GM18520 (cell line): ENCODE results near the gene KIF5B.
"Not testable (repeated sequence)": the region's sequence is repeated elsewhere in the genome, so short reads cannot be mapped to it uniquely, and the experiment has no call there.

Experiments used
- ATAC-seq: cut with Tn5 transposase; IDR thresholded peaks from one replicate; pipeline ENCODE4 v1.9.1; 2021; ENCODE audit not compliant: unreplicated experiment

The KIF5B gene

GRCh38 chr10:32056136-32057035 is at the start of gene KIF5B:
Gene KIF5B, minus strand, starts transcription at chr10:32056425. Its CDS starts 452 bp downstream, at chr10:32055973.
- peak; percentile 71 for ATAC-seq

DNA sequence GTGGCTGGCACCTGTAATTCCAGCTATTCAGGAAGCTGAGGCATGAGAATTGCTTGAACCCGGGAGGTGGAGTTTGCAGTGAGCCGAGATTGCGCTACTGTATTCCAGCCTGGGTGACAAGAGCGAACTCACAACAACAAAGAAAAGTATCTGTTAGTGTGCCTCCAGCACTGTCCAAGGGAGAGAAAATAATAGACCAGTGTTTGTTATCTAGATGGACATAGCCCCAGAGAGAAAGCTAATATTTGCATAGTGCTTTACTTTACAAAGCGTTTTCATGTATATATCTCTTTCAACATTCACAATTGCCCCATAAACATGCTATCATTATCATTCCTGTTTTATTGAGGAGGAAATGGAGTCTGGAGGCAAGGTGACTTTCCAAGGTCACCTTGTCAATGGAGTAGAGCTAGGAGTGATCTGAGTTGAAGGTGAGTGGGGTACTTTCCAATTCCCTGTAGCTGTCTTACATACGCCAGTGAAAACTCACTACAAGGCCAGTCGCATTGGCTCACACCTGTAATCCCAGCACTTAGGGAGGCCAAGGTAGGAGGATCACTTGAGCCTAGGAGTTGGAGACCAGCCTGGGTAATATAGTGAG is 49.7 kb upstream of the KIF5B start:
- no peak for ATAC-seq

DNA sequence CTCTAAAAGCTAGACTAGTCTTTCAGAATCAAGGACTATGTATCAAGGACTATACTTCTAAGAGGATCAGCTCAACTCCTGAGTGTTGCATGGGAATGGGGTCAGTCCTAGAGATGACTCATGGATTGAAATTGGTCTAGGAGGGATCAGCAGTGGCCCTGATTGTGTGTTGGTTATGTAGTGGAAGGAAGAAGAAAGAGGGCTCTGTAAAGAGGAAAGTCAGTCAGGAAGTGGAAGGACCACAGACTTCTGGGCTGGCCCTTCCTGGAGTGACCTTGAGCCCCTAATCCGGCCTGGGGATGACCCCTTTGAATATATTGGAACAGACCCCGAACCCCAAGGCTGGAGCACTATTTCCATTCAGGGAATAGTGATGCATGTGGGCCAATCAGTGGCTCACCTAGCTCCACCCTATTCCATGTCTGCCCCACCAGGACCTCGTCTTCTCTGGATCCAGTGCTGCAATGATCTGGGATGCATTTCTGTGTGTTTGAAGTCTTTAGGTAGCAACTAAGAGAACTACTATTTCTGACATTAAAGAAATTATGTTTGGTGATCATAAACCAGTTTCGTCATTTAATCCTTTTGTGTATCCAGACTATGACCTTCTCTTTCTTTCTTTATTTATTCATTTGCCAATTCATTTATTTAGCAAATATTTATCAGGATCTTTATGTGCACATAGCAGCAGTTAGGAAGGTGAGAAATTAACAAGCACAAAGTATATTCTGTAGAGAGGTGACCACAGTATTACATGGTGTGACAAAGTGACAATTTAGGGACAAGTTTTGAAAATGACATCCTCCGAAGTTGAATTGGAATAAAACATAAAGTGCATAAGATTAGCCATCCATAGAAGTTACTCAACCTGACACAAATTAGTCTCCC is 48.6 kb upstream of the KIF5B start:
- no peak for ATAC-seq

DNA sequence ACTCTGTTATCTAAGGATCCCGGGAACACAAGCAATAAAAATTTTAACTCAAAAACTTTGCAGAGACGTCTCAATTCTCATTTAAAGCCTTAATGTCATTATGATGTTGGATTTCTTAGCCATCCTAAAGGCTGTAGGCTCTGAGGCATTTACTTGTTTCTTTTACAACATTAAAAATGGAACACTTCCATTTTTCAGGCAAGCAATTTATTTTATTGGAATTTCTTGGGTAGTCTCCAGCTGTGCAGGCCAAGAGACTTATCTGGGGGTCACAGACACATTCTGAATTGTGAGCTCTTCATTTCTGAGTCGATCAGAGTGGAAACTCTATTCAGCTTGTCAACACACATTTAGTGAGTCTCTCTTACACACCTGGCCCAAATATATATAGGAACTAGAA is 48.0 kb upstream of the KIF5B start:
- no peak for ATAC-seq

DNA sequence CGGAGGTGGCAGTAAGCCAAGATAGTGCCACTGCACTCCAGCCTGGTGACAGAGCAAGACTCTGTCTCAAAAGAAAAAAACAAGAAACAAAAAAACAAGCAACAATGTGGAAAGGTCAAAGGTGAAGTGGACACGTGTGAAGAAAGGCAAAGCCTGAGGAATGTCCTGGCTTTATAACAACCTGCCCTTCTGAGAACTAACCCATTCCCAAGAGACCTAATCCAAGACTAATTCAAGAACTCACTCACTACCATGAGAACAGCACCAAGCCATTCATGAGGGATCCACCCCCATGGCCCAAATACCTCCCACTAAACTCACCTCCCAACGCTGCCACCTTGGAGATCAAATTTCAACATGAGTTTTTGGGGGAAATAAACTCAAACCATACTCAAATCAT is 47.5 kb upstream of the KIF5B start:
- no peak for ATAC-seq

DNA sequence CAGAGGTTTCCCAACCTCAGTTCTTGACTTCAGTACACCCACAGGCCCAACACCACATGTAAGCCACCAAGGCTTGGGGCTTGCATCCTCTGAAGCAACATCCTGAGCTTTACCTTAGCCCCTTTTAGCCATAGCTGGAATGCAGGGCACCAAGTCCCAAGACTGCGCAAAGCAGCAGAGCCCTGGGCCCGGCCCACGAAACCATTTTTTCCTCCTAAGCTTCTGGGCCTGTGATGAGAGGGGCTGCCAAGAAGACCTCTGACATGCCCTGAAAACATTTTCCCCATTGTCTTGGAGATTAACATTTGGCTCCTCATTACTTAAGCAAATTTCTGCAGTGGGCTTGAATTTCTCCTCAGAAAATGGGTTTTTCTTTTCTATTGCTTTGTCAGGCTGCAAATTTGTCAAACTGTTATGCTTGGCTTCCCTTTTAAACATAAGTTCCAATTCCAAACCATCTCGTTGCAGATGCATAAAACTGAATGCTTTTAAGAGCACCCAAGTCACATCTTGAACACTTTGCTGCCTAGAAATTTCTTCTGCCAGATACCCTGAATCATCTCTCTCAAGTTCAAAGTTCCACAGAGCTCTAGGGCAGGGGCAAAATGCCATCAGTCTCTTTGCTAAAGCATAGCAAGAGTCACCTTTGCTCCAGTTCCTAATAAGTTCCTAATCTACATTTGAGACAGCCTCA is 42.5 kb upstream of the KIF5B start:
- not testable (repeated sequence) for ATAC-seq

DNA sequence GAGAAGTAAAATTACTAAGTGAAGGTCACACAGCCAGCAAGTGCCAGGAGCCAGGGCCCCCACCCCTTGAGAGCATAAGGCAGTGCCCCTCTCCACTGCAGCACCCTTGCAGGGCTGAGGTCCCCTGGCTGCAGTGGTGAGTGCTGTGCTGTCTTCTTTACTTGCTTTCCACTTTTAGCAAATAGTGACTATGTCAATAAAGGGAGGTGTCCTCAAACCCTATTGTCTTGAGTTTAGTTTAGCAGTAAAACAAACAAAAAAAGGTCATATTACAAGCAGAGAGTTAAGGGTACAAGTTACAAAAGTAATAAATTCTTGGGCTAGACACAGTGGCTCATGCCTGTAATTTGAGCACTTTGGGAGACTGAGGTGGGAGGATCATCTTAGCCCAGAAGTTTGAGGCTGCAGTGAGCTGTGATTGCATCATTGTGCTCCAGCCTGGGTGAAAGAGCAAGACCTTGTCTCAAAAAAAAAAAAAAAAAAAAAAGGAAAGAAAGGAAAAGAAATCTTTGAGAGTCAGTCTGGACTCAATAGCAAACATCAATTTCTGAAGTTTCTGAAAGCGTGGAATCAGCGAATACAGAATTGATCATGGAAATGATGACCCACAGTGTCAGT is 39.0 kb upstream of the KIF5B start:
- ATAC-seq: no peak

GRCh38 chr10:32093650-32094049 is 37.4 kb upstream of the KIF5B start:
- no peak for ATAC-seq

DNA sequence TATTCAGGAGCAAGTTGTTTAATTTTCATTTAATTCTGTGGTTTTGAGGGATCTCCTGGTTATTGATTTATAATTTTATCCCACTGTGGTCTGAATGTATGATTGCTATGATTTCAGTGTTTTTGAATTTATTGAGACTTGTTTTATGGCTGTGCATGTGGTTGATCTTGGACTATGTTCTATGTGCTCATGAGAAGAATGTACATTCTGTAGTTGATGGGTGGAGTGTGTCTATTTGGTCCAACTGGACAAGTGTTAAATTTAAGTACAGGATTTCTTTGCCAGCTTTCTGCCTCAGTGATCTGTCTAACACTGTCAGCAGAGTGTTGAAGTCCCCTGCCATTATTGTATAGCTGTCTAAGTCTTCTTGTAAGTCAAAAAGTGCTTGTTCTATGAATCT is 34.8 kb upstream of the KIF5B start:
- ATAC-seq: no peak

GRCh38 chr10:32084185-32084851 is 28.1 kb upstream of the KIF5B start:
- ATAC-seq: no peak

DNA sequence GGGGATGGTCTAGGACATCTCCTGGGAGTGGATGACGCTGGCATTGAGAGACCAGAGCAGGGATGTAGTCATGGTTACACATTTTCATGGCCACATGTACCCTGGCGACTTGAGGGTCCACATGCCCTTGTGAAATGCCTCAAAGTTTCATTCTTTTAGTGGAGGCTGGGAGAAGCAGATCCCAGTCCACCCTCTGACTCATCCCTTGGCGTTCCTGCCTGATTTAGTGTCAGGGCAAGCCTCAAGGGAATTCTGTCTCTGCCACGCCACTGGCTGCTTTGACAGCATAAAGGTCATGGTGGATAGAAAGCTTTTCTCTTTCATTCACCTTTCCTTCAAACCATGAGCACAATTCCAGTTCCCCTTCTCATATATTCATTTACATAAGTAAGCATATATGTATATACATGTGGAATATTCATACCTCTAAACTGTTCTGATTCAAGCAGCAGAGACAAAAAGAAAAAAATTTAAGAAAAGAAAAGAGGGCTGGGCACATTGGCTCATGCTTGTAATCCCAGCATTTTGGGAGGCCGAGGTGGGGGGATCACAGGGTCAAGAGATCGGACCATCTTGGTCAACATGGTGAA is 21.8 kb upstream of the KIF5B start:
- ATAC-seq: no peak

GRCh38 chr10:32073659-32074058 is 17.4 kb upstream of the KIF5B start:
- ATAC-seq: no peak

- ATAC-seq: no peak
These were observed 16.9 kb upstream of the KIF5B start for GRCh38 chr10:32073128-32073527.

GRCh38 chr10:32072025-32072800 is 16.0 kb upstream of the KIF5B start:
- ATAC-seq: no peak

GRCh38 chr10:32070645-32071044 is 14.4 kb upstream of the KIF5B start:
- no peak for ATAC-seq

GRCh38 chr10:32068569-32068968 is 12.3 kb upstream of the KIF5B start:
- no peak for ATAC-seq

DNA sequence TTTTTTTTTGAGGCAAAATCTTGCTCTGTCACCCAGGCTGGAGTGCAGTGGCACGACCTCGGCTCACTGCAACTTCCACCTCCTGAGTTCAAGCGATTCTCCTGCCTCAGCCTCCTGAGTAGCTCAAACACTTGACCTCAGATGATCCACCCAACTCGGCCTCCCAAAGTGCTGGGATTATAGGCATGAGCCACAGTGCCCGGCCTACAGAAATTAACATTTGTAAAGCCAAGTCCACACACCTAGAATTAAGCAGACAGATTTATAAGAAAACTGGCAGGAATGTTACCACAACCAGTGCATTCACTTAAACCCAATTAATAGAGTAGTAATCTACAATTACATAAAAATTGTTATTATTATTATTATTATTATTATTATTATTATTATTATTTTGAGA is 11.7 kb upstream of the KIF5B start:
- not testable (repeated sequence) for ATAC-seq

GRCh38 chr10:32065856-32066255 is 9.6 kb upstream of the KIF5B start:
- no peak for ATAC-seq

- no peak for ATAC-seq
These were observed 5.2 kb upstream of the KIF5B start for GRCh38 chr10:32061440-32061839.
